Type B pancreatic cell (in vitro differentiated cells): ENCODE results near the gene TWNK. TPM values are rescaled to one million over a fixed set of nuclear protein-coding genes. Genes with fewer than 3 reads are reported as not detected.

Source experiments
- DNase-seq: peaks from one replicate; pipeline ENCODE4 v3.0.0; 2021; ENCODE audit warnings: mixed read lengths; ENCODE audit not compliant: unreplicated experiment; ENCODE audit errors: extremely low spot score
- H3K27ac Mint-ChIP-seq: 2 replicates; pipeline ENCODE4 v1.8.0; 2021; ENCODE audit warnings: mild to moderate bottlenecking, mixed read lengths
- H3K27me3 Mint-ChIP-seq: 2 replicates; pipeline ENCODE4 v1.8.0; 2021; ENCODE audit warnings: mixed read lengths
- H3K36me3 Mint-ChIP-seq: 2 replicates; pipeline ENCODE4 v1.8.0; 2021; ENCODE audit warnings: mixed read lengths
- H3K4me1 Mint-ChIP-seq: one replicate; pipeline ENCODE4 v1.8.0; 2021; ENCODE audit warnings: mixed read lengths; ENCODE audit not compliant: unreplicated experiment
- H3K4me3 Mint-ChIP-seq: 2 replicates; pipeline ENCODE4 v1.8.0; 2021; ENCODE audit warnings: mild to moderate bottlenecking, mixed read lengths
- H3K9me3 Mint-ChIP-seq: 2 replicates; pipeline ENCODE4 v1.8.0; 2021; ENCODE audit warnings: mixed read lengths
- CTCF ChIP-seq: fragments of 200-600 bp; sonication (generic); conservative IDR thresholded peaks from 2 replicates; pipeline ENCODE4 v1.5.0; 2021; ENCODE audit warnings: antibody characterized with exemption, mild to moderate bottlenecking
- total RNA-seq: library from RNA; stranded (reverse); gene quantifications from 2 replicates; pipeline ENCODE4 v1.2.1, GENCODE V29; 2021; ENCODE audit warnings: low replicate concordance

TWNK gene
- total RNA-seq, 1 donor from 2014 or later = 19.2 TPM

- Mint-ChIP-seq H3K27me3 (no peaks in the 10 kb centered on the region), H3K27ac (no peak overlapping the region), H3K4me1 (no peaks in the 10 kb centered on the region), H3K36me3 (peaks cover 8% of the 10 kb centered on the region), H3K4me3 (no peak overlapping the region), H3K9me3 (no peaks in the 10 kb centered on the region)
- TF ChIP-seq CTCF = no peak
- no peak for DNase-seq
These were observed 38.4 kb upstream of the TWNK start for GRCh38 chr10:100948916-100949315.

- H3K27ac Mint-ChIP-seq = no peak overlapping the region
- no peak overlapping the region for H3K4me3 Mint-ChIP-seq
- H3K9me3 Mint-ChIP-seq = no peaks in the 10 kb centered on the region
- no peak for TF ChIP-seq CTCF
- H3K4me1 Mint-ChIP-seq = no peaks in the 10 kb centered on the region
- DNase-seq = no peak
- peaks cover 26% of the 10 kb centered on the region for H3K36me3 Mint-ChIP-seq
- no peaks in the 10 kb centered on the region for H3K27me3 Mint-ChIP-seq
These were observed 27.1 kb upstream of the TWNK start for GRCh38 chr10:100960251-100960650.

- DNase-seq = no peak
- Mint-ChIP-seq H3K9me3 (no peaks in the 10 kb centered on the region), H3K27me3 (no peaks in the 10 kb centered on the region), H3K4me1 (peaks cover 3% of the 10 kb centered on the region), H3K27ac (no peak overlapping the region), H3K36me3 (peaks cover 23% of the 10 kb centered on the region), H3K4me3 (no peak overlapping the region)
- TF ChIP-seq CTCF = no peak
These were observed 24.8 kb upstream of the TWNK start for GRCh38 chr10:100962351-100963080.

- Mint-ChIP-seq H3K27me3 (no peaks in the 10 kb centered on the region), H3K9me3 (no peaks in the 10 kb centered on the region), H3K4me1 (peaks cover 16% of the 10 kb centered on the region), H3K27ac (no peak overlapping the region), H3K4me3 (no peak overlapping the region), H3K36me3 (peaks cover 23% of the 10 kb centered on the region)
- TF ChIP-seq CTCF = no peak
- DNase-seq = no peak
These were observed 23.5 kb upstream of the TWNK start for GRCh38 chr10:100963826-100964225.

GRCh38 chr10:100965820-100966219, 21.5 kb upstream of the TWNK start:
- Mint-ChIP-seq H3K36me3 (peaks cover 14% of the 10 kb centered on the region), H3K27ac (no peak overlapping the region), H3K27me3 (no peaks in the 10 kb centered on the region), H3K4me3 (no peak overlapping the region), H3K4me1 (peaks cover 21% of the 10 kb centered on the region), H3K9me3 (no peaks in the 10 kb centered on the region)
- no peak for TF ChIP-seq CTCF
- no peak for DNase-seq

GRCh38 chr10:100966887-100967286, 20.5 kb upstream of the TWNK start:
- Mint-ChIP-seq H3K27ac (no peak overlapping the region), H3K4me3 (no peak overlapping the region), H3K27me3 (no peaks in the 10 kb centered on the region), H3K36me3 (peaks cover 12% of the 10 kb centered on the region), H3K4me1 (peaks cover 31% of the 10 kb centered on the region), H3K9me3 (no peaks in the 10 kb centered on the region)
- DNase-seq = no peak
- no peak for TF ChIP-seq CTCF
